LNCAP (cell line): ENCODE measurements around the gene ATP2B3.

ENCODE experiments used
- CTCF ChIP-seq: fragments of 450-650 bp; IDR thresholded peaks from 2 replicates; pipeline ENCODE4 v1.5.1; 2017; ENCODE audit warnings: mild to moderate bottlenecking

Gene ATP2B3

GRCh38 chrX:153519569-153520286 is 2.3 kb downstream of the ATP2B3 start:
- no peak for TF ChIP-seq CTCF

GRCh38 chrX:153520287-153520917 is 3.0 kb downstream of the ATP2B3 start:
- TF ChIP-seq CTCF = no peak

- no peak for TF ChIP-seq CTCF
These were observed 3.6 kb downstream of the ATP2B3 start for GRCh38 chrX:153521034-153521433.

GRCh38 chrX:153522259-153522658 is 4.8 kb downstream of the ATP2B3 start:
- TF ChIP-seq CTCF = no peak

- no peak for TF ChIP-seq CTCF
These were observed 5.8 kb downstream of the ATP2B3 start for GRCh38 chrX:153523269-153523668.

GRCh38 chrX:153524234-153524633 is 6.8 kb downstream of the ATP2B3 start:
- no peak for TF ChIP-seq CTCF

- TF ChIP-seq CTCF = no peak
These were observed 8.0 kb downstream of the ATP2B3 start for GRCh38 chrX:153525451-153525850.
